A549 (cell line): Measurements from ENCODE around the gene FGD4. TPM values are rescaled to one million over a fixed set of nuclear protein-coding genes. Genes with fewer than 3 reads are reported as not detected.

Source experiments
- ATAC-seq, 2 experiments: fragments of 200-7000 bp in 1 of 2; fragments of >200 bp in 1 of 2; cut with Nextera tagmentation in 1 of 2; cut with Tn5 transposase in 1 of 2; 3 replicates each; pipeline versions ENCODE4 v1.8.0 to v1.9.1; 2018 to 2020; ENCODE audit warnings: mild to moderate bottlenecking in 1 of 2, moderate library complexity in 1 of 2
- CTCF ChIA-PET: fragments of 300-600 bp; sonication (Branson Sonifier 250); formaldehyde crosslinking; extraction: SDS; loops from one replicate; lab custom pipeline; 2021; ENCODE audit warnings: antibody characterized with exemption, inconsistent platforms; lab: Yijun Ruan, JAX
- POLR2A ChIA-PET: fragments of 350-600 bp; formaldehyde crosslinking; extraction: SDS; loops from one replicate; lab custom pipeline; 2021; ENCODE audit warnings: antibody characterized with exemption, inconsistent platforms; lab: Yijun Ruan, JAX
- DNase-seq, 2 experiments: peaks; one replicate each; pipeline versions ENCODE4 v3.0.0 to v3.0.0-alpha.2; 2011 to 2016; ENCODE audit warnings: low read depth in 1 of 2, low spot score in 1 of 2
- FAIRE-seq: peaks from 2 replicates; lab custom pipeline; 2011; peaks lifted over from hg19 to GRCh38; lab: Jason Lieb, UNC
- H3K27ac ChIP-seq, 2 experiments: fragments of >200 bp; sonication (Bioruptor Twin); formaldehyde crosslinking; 3 replicates each; pipeline ENCODE4 v1.5.1; 2016 to 2017
- H3K4me1 ChIP-seq: fragments of >200 bp; sonication (Bioruptor Twin); formaldehyde crosslinking; 3 replicates; pipeline ENCODE4 v1.6.1; 2016
- H3K4me2 ChIP-seq: fragments of >200 bp; sonication (Bioruptor Twin); formaldehyde crosslinking; 3 replicates; pipeline ENCODE4 v1.6.1; 2016
- H3K4me3 ChIP-seq: fragments of >200 bp; sonication (Bioruptor Twin); formaldehyde crosslinking; 3 replicates; pipeline ENCODE4 v1.5.1; 2016
- H3K9me3 ChIP-seq: fragments of >200 bp; sonication (Bioruptor Twin); formaldehyde crosslinking; 3 replicates; pipeline ENCODE4 v1.6.1; 2016
- ATOH8 ChIP-seq: fragments of 250-450 bp; sonication (Bioruptor Pico); IDR thresholded peaks from 2 replicates; pipeline ENCODE4 v1.5.0; 2020; ENCODE audit warnings: low read depth, mild to moderate bottlenecking, moderate library complexity
- CBX8 ChIP-seq: fragments of 200-600 bp; sonication (generic); IDR thresholded peaks from 2 replicates; pipeline ENCODE4 v1.6.1; 2016
- CHD2 ChIP-seq: fragments of 150-350 bp; IDR thresholded peaks from 2 replicates; pipeline ENCODE4 v1.6.1; 2014; ENCODE audit warnings: low read length; ENCODE audit not compliant: partially characterized antibody
- EHMT2 ChIP-seq: fragments of 200-600 bp; sonication (generic); IDR thresholded peaks from 2 replicates; pipeline ENCODE4 v1.6.1; 2016; ENCODE audit warnings: antibody characterized with exemption, low read depth, mild to moderate bottlenecking, moderate library complexity
- ESRRA ChIP-seq: fragments of 150-350 bp; IDR thresholded peaks from 2 replicates; pipeline ENCODE4 v1.6.1; 2014; ENCODE audit warnings: mild to moderate bottlenecking, low read length, borderline replicate concordance
- FOXS1 ChIP-seq: fragments of 250-450 bp; sonication (Bioruptor Pico); IDR thresholded peaks from 2 replicates; pipeline ENCODE4 v1.5.0; 2020; ENCODE audit warnings: mild to moderate bottlenecking, moderate library complexity
- HOXB13 ChIP-seq: fragments of 250-450 bp; sonication (Bioruptor Pico); IDR thresholded peaks from 2 replicates; pipeline ENCODE4 v1.5.0; 2020; ENCODE audit warnings: low read depth, mild to moderate bottlenecking, moderate library complexity
- HOXB5 ChIP-seq: fragments of 250-450 bp; sonication (Bioruptor Pico); IDR thresholded peaks from 2 replicates; pipeline ENCODE4 v1.5.0; 2020; ENCODE audit warnings: mild to moderate bottlenecking, moderate library complexity
- JUN ChIP-seq, 2 experiments: fragments of >200 bp; sonication (Bioruptor Twin); formaldehyde crosslinking; IDR thresholded peaks; 2 replicates in 1 of 2; 3 replicates in 1 of 2; pipeline ENCODE4 v1.6.1; 2016 to 2017
- JUNB ChIP-seq: fragments of >200 bp; sonication (Bioruptor Twin); formaldehyde crosslinking; IDR thresholded peaks from 2 replicates; pipeline ENCODE4 v1.6.1; 2016
- KDM1A ChIP-seq: fragments of 200-600 bp; sonication (generic); IDR thresholded peaks from 2 replicates; pipeline ENCODE4 v1.6.1; 2016; ENCODE audit warnings: low read depth, mild to moderate bottlenecking
- NPAS2 ChIP-seq: fragments of 250-450 bp; sonication (Bioruptor Pico); IDR thresholded peaks from 2 replicates; pipeline ENCODE4 v1.8.0; 2022; ENCODE audit warnings: mild to moderate bottlenecking, moderate library complexity, borderline replicate concordance
- NR3C1 ChIP-seq: fragments of >200 bp; sonication (Bioruptor Twin); formaldehyde crosslinking; IDR thresholded peaks from 3 replicates; pipeline ENCODE4 v1.6.1; 2017
- PHF8 ChIP-seq: fragments of 200-600 bp; sonication (generic); IDR thresholded peaks from 2 replicates; pipeline ENCODE4 v1.6.1; 2016; ENCODE audit warnings: low read depth, mild to moderate bottlenecking, antibody characterized with exemption, moderate library complexity, borderline replicate concordance
- POLR2A ChIP-seq: IDR thresholded peaks from 2 replicates; pipeline ENCODE4 v1.6.1; 2012; ENCODE audit warnings: mild to moderate bottlenecking, low read length
- POLR2AphosphoS2 ChIP-seq: conservative IDR thresholded peaks from 2 replicates; pipeline ENCODE4 v1.6.1; 2012; ENCODE audit warnings: low read length, improper control_type of control experiment, inconsistent platforms
- RARB ChIP-seq: fragments of 250-450 bp; sonication (Bioruptor Pico); IDR thresholded peaks from 2 replicates; pipeline ENCODE4 v1.8.0; 2021; ENCODE audit warnings: mild to moderate bottlenecking, moderate library complexity
- REST ChIP-seq: fragments of 200-600 bp; sonication (generic); IDR thresholded peaks from 2 replicates; pipeline ENCODE4 v1.6.1; 2016; ENCODE audit warnings: antibody characterized with exemption, mild to moderate bottlenecking, moderate library complexity
- RFX5 ChIP-seq: fragments of 450-650 bp; IDR thresholded peaks from 2 replicates; pipeline ENCODE4 v1.7.1; 2014; ENCODE audit warnings: antibody characterized with exemption, mild to moderate bottlenecking, moderate library complexity
- SREBF2 ChIP-seq: fragments of 450-650 bp; IDR thresholded peaks from 2 replicates; pipeline ENCODE4 v1.6.1; 2014; ENCODE audit warnings: mild to moderate bottlenecking, moderate library complexity
- TFCP2L1 ChIP-seq: fragments of 250-450 bp; sonication (Bioruptor Pico); IDR thresholded peaks from 2 replicates; pipeline ENCODE4 v1.5.0; 2021; ENCODE audit warnings: mild to moderate bottlenecking
- ZNF302 ChIP-seq: fragments of 250-450 bp; sonication (Bioruptor Pico); IDR thresholded peaks from 2 replicates; pipeline ENCODE4 v1.9.0; 2021; ENCODE audit warnings: inconsistent platforms, mild to moderate bottlenecking, moderate library complexity
- WGBS: methylation state at CpG from one replicate; pipeline ENCODE4 v1.1.6; 2017; ENCODE audit errors: missing lambda C conversion rate; 5-methylcytosine and 5-hydroxymethylcytosine counted together
- polyA plus RNA-seq, 4 experiments: library from polyadenylated mRNA; depleted of rRNA in 3 of 4; stranded (reverse); fragments of >200 nt; fragmentation: RNase III in 1 of 4; extraction: RNeasy Plus Mini Kit Qiagen cat#74134 plus additional on column Dnase treatment in 1 of 4; gene quantifications; 2 replicates in 3 of 4; 3 replicates in 1 of 4; pipeline ENCODE4 v1.2.3, GENCODE V29; 2011 to 2017
- TF ChIP-seq, protein P1 (sequence below): fragments of 150-350 bp; IDR thresholded peaks from 2 replicates; pipeline ENCODE4 v1.6.1; 2014; ENCODE audit warnings: low read depth, mild to moderate bottlenecking, low read length

The FGD4 gene
- polyA plus RNA-seq, 2 of the 4 experiments (the other 2 are of a cell fraction), result 2.2 to 6.0 TPM

DNA sequence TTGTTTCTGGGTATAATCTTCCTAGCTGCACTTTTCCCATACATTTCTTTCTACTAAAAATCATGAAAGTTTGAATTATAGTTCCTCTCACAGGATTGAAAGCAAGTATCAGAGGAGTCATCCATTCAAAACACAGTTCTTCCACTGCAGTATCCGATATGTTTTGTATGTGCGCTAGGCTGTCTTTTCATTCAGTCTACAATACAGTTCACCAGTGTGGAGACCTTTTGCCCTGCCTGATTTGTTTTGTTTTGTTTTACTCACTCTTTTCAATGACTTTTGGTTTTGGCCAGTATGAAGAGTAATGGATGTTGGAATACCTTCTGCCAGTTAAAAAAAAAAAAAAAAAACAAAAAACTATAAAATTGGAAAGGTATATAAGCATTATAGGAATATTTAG is 91.4 kb downstream of the FGD4 start (continued):
- TF ChIP-seq CHD2 (no peak), SREBF2 (no peak), KDM1A (no peak), POLR2A (no peak), NR3C1 (no peak)
- TF ChIP-seq, protein P1, sequence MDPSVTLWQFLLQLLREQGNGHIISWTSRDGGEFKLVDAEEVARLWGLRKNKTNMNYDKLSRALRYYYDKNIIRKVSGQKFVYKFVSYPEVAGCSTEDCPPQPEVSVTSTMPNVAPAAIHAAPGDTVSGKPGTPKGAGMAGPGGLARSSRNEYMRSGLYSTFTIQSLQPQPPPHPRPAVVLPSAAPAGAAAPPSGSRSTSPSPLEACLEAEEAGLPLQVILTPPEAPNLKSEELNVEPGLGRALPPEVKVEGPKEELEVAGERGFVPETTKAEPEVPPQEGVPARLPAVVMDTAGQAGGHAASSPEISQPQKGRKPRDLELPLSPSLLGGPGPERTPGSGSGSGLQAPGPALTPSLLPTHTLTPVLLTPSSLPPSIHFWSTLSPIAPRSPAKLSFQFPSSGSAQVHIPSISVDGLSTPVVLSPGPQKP, result no peak

DNA sequence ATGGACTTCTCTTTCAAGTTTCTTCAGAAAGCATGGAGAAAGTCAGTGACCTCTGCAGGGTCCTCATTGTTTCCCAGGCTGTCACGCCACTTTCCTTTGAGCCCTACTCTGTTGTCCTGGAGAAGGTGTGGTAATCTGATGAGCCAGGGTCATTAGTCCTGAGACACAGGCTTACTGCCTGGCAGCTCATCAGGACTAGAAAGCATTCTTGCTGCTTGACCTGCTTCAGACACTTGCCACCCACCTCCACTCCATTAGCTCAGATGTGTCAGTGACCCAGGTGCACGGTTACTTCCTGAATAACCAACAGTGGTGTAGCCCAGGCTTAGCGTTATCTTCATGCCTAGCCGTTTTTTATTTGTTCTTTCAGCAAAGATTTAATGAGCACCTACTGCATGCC is 93.9 kb downstream of the FGD4 start:
- ChIA-PET CTCF (no interaction called here), POLR2A (no interaction called here)
- no peak for DNase-seq
- no peaks in the 10 kb centered on the region for H3K4me1 ChIP-seq
- no peak overlapping the region for H3K27ac ChIP-seq
- TF ChIP-seq FOXS1 (CRISPR knock-in tag), result no peak
- no peak for TF ChIP-seq REST
- TF ChIP-seq POLR2AphosphoS2, result no peak
- no peak overlapping the region for H3K4me2 ChIP-seq
- H3K9me3 ChIP-seq, result no peaks in the 10 kb centered on the region
- no peak for FAIRE-seq
- ATAC-seq, result no peak; a peak in 1 of 6 replicates
- H3K4me3 ChIP-seq, result no peak overlapping the region
- 63% methylated on average over 4 of the region's 4 CpGs for WGBS

DNA sequence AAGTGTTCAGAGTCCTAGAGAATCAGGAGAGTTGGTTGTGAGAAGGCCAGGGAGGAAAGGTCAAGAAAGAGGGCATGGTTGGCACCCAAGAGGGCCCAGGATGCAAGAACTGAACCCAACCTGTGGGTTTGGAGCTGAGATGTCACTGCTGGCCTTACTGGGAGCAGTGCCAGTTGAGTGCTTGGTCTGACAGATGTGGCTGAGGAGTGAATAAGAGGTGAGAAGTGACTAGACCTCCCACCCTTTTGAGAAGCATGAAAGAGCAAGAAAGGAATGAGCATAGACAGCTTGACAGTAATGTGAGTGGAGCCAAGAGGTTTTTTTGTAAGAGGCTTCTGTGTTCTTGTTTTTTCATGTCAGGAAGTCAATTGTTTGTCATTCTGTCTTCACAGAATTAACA is 95.3 kb downstream of the FGD4 start:
- no peak for DNase-seq
- CTCF ChIA-PET, result interaction anchor here (1.0 kb wide), 1 partner anchor 95 kb away, joined by 3 read pairs; the partner anchor contains the start of gene FGD4
- H3K4me2 ChIP-seq, result no peak overlapping the region
- TF ChIP-seq NPAS2 (CRISPR knock-in tag) (no peak), TFCP2L1 (no peak), JUNB (no peak), ESRRA (no peak), EHMT2 (no peak), RARB (CRISPR knock-in tag) (no peak), ATOH8 (CRISPR knock-in tag) (no peak), ZNF302 (CRISPR knock-in tag) (no peak), HOXB13 (CRISPR knock-in tag) (no peak), FOXS1 (CRISPR knock-in tag) (no peak), CBX8 (no peak), JUN (IDR thresholded peaks at IDR 0.05) (no peak), RFX5 (no peak), HOXB5 (no peak), PHF8 (no peak)
- no peaks in the 10 kb centered on the region for H3K9me3 ChIP-seq
- no peaks in the 10 kb centered on the region for H3K4me1 ChIP-seq
- FAIRE-seq, result no peak
- POLR2A ChIA-PET, result no interaction called here
- ATAC-seq, result no peak
- H3K27ac ChIP-seq, result no peak overlapping the region
- H3K4me3 ChIP-seq, result no peak overlapping the region
